GM15510 (cell line): ENCODE data around the gene TSPAN17.

Experiments used
- POLR2A ChIP-seq: IDR thresholded peaks from 3 replicates; pipeline ENCODE4 v1.6.1; 2011; ENCODE audit warnings: borderline replicate concordance; ENCODE audit not compliant: insufficient read length; ENCODE audit errors: extremely low read depth

Gene TSPAN17

DNA sequence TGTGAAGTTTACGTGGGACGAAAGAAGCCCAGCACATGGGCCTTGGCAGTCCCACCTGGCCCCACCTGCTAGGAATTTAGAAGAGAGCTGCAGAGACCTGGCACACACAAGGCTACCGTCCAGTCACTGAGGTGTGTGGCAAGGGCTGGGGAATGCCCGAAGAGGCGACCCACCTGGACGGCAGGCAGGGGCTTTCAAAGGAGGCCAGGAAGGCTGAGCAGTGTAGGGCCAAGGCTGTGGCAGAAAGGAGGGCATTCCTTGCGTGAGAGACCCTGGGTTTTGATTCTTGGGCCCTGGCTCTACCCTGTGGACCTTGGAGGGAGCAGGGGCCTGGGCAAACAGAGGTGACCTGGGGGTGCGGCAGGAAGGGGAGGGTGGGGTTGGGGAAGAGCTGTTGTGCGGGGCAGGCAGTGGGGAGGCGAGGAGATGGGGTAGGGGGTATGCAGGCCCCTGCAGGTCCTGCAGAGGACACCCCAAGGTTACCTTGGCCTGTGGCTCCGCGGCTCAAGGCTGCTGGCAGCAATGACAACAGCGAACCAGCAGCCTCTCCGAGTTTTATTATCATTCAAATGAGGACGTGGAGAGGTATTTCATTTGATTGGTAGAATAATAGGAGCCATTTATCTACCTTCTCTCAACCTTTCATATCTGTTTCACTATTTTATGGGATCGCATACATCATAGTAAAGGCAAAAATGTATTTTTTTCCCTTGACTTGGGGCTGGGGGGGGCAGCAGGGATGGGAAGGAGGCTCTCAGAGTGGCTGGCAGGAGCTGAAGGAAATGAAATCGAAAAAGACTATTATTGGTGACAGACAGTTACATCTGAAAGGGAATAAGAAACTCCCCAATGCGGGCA lies 24.8 kb downstream of the TSPAN17 start:
- TF ChIP-seq POLR2A, result no peak

DNA sequence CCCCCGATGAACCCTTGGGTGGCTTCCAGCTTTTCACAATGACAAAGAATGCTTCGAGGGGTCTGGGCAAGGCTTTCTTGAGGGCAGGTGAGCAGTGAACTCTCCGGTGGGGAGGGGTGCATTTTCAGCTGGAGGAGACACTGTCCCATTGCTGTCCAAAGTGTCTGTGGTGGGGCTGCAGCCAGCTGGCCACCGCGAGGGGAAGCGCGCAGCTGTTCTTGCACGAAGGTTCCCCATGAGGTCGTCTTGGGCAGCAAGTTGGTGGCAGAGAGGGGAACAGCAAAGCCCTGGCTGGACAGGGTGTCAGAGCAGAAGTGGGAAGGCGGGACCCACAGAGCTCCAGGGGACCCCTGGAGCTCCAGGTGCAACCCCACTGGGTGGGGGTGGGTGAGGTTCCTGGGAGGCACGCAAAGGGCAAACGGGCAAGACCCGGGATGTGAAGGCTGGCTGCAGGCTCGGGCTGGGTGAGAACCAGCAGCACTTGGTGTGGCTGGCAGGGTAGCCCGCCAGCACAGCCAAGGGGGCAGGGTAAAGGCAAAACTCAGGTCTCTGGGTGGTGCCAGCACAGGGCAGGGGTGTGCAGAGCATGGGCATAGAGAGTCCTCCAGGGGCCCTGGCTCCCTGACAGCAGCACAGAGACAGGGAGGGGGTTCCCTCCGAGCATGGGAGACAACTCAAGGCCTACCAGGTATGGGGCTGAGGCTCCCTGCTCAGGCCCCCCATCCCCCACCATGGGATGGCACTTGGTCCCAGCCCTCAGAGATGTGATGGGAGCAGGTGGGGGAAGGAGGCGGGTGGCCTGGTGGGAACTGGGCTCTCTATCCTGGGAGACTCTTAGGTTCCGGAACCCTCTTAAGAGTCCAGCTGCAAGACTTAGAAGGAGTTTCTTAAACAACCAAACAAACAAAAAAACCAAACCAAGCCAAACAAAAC lies 26.6 kb downstream of the TSPAN17 start:
- no peak for TF ChIP-seq POLR2A

- TF ChIP-seq POLR2A, result no peak
Observed at GRCh38 chr5:176674799-176675198, 27.5 kb downstream of the TSPAN17 start.

DNA sequence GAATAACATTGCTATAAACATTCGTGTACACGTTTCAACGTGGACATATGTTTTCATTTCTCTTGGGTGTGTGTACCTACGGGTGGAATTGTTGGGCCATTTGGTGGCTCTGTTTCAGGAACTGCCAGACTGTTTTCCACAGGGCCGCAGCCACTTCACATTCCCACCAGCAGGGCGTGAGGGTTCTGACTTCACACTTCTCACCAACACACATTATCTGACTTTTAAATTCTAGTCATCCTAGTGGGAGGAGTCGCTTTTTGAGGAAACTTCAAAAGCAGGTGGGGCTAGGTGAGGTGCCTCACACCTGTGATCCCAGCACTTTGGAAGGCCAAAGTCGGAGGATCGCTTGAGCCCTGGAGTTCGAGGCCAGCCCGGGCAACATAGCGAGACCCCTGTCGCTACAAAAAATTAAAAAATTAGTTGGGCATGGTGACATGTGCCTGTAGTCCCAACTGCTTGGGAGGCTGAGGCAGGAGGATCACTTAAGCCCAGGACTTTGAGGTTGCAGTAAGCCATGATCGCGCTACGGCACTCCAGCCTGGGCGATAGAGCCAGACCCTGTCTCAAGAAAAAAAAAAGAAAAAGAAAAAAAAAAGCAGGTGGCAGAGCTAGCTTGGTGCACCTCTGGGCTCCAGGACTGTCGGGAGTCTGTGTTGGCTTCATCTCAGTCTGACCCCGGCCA lies 28.5 kb downstream of the TSPAN17 start:
- no peak for TF ChIP-seq POLR2A

DNA sequence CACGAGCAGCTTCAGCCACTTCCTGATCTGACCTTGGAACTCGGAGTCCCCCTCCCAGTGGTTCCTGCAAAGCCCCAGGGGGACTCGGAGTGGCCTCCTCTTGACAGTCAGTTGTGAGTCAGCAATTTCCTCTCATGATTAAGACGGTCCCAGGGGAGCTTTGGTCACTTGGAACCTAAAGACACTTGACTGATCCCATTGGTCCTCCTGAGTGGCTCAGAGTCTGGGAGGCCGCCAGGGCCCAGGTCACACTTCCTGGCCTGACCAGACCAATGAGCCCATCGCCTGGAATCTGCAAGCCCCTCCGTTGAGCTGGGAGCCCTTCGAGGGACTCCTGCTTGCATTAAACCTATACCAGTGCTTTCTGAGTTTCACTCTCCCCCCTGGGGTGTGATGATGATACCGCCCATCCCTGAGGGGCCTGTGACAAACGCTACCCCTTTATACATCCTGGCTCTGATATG lies 29.1 kb downstream of the TSPAN17 start:
- no peak for TF ChIP-seq POLR2A

DNA sequence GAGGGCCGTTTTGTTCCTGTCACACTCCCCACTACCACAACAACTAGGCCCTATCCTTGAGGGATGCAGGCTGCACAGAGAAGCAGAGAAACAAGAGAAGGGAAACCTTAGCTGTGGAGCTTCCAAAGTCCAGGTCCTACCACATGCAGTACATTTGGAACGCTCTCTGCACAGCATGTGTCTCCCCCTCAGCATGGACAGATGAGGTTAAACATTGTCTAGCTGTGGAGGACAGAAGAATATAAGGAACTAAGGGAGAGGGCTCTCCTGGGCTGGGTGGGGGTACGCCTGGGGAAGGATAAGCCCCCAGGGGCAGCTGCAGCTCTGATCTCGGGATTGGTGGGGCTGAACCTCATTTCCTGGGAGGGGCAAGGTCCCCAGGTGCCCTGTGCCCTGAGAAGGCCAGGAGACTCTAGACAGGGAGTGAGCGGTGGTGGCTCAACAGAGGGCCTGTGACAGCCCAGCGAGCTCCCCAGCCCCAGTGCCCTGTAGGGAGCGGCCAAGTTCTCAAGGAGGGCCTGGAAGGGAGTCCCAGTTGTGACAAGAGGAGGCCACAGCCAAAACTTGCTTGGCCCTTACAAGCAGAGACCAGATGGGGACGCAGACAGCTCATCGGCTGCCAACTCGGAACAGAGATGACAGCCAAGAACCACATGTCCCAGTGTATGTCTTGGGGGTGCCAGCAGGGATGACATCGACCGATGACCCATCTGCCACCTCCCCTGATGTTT lies 30.1 kb downstream of the TSPAN17 start:
- TF ChIP-seq POLR2A, result no peak

- no peak for TF ChIP-seq POLR2A
Observed at GRCh38 chr5:176678584-176678983, 31.3 kb downstream of the TSPAN17 start.

- TF ChIP-seq POLR2A, result no peak
Observed at GRCh38 chr5:176679365-176680225, 32.3 kb downstream of the TSPAN17 start.

GRCh38 chr5:176680226-176680563 lies 32.9 kb downstream of the TSPAN17 start:
- TF ChIP-seq POLR2A, result no peak

GRCh38 chr5:176682016-176682531 lies 34.8 kb downstream of the TSPAN17 start:
- no peak for TF ChIP-seq POLR2A

- TF ChIP-seq POLR2A, result no peak
Observed at GRCh38 chr5:176685010-176685409, 37.7 kb downstream of the TSPAN17 start.

DNA sequence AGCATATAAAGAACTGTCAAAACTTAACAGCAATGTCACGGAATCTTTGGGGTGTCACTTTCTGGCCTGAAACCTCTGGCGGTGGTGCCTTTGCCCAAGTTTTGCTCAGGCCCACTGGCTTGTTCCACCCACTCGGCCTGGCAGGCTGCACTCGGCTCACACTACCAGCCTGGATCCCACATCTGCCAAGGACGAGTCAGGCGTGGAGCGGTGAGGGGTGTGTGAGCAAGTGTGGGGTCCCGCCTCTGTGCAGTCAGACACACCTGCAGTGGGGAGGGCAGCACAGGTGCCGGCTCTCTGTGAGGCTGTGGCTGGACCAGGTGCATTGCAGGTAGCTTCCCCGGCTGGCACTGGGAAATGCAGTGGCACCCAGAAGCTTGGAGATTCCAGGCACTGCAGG lies 40.0 kb downstream of the TSPAN17 start:
- TF ChIP-seq POLR2A, result no peak

DNA sequence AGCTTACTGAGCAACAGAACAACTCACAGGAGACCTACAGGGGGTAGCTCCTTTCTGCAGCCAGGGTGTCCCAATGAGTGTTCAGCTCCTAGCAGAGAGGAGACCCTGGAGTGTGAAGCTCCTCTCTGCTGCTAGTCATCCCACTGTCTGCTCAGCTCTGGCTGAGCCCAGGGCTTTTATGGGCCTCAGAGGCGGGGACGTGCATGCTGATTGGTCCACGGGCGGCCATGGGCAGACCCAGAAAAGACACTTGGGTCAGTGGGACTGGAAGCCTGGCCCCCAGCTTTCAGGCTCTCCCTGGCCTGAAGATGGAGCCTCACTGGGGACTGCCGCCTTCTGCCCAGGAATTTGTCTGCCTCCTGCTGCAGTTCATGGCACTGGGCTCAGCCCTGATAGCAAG lies 40.6 kb downstream of the TSPAN17 start:
- TF ChIP-seq POLR2A, result no peak
